Measurements from ENCODE around the gene SUSD4.

DNA sequence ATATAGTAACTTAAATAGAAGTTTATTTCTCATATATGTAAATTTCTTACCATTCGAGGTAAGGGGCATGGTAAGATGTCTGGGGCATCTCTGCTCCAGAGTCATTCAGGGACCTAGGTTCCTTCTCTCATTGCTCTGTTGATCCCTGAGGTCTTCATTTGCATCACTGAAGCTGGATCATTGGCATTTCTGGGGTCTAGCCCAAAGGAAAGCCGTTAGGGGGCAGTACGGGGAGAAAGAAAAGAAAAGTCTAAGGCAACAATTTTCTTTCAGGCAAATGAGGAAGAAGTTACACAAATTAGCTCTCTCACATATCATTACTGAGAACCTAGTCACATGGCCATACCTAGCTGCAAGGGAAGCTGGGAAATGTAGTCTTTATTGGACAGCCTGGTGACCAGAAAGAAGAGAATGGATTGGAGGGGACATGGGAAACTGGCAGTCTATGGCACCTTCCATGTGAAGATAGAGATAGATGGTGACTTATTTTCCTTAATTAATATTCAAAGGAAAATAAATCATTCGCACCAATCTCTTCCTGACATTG lies 10.2 kb upstream of the SUSD4 start:
- TF ChIP-seq CTCF (IDR thresholded peaks at IDR 0.05) (no peak), EZH2phosphoT487 (IDR thresholded peaks at IDR 0.05) (no peak)
